Right cardiac atrium (tissue), 5 donors: ENCODE data around the gene TCN2. TPM values are rescaled to one million over a fixed set of nuclear protein-coding genes. Genes with fewer than 3 reads are reported as not detected.
A peak's percentile ranks its signal among the peaks of the same experiment; 100 is the strongest.
"Not testable (repeated sequence)": the region's sequence is repeated elsewhere in the genome, so short reads cannot be mapped to it uniquely, and the experiment has no call there.

Source experiments
- ATAC-seq, 2 donors: fragments of 200-7000 bp; cut with Tn5 transposase; one replicate each; pipeline versions ENCODE4 v1.8.0 to v1.9.1; 2020; ENCODE audit warnings: moderate library complexity in 2 of 2, mild to moderate bottlenecking in 1 of 2
- DNase-seq, 3 donors: peaks; one replicate each; pipeline ENCODE4 v3.0.0-alpha.2; 2020
- H3K27ac ChIP-seq: one replicate; pipeline ENCODE4 v1.5.1; 2013; ENCODE audit warnings: mild to moderate bottlenecking, low read length, control low read depth, moderate library complexity
- H3K27me3 ChIP-seq: one replicate; pipeline ENCODE4 v1.6.1; 2013; ENCODE audit not compliant: control insufficient read depth, insufficient read depth
- H3K4me1 ChIP-seq: one replicate; pipeline ENCODE4 v1.6.1; 2013; ENCODE audit warnings: low read length; ENCODE audit not compliant: control insufficient read depth, insufficient read depth
- H3K4me3 ChIP-seq: one replicate; pipeline ENCODE4 v1.5.1; 2013; ENCODE audit warnings: low read length, control low read depth
- H3K9me3 ChIP-seq: one replicate; pipeline ENCODE4 v1.6.1; 2013; ENCODE audit warnings: low read length; ENCODE audit not compliant: control insufficient read depth
- WGBS: extraction: QIAGEN DNeasy Blood & Tissue Kit; methylation state at CpG from one replicate; pipeline ENCODE4 v1.1.7; 2013; 5-methylcytosine and 5-hydroxymethylcytosine counted together
- intact Hi-C, 4 donors: fragments of 100-400 bp; cut with DNase I; formaldehyde crosslinking; loops; one replicate each; pipeline versions ENCODE4 v1.11.0 to v1.14.0; 2022 to 2023
- polyA plus RNA-seq: library from polyadenylated mRNA; stranded (reverse); fragments of 200-250 nt; gene quantifications from one replicate; pipeline ENCODE4 v1.2.3, GENCODE V29; 2013
- total RNA-seq, 4 donors: library from RNA; stranded (reverse); fragmentation: NEBNext Ultra II Directional; extraction: Animal tissue kit (Norgen Biotek cat#: 25700); gene quantifications; one replicate each; pipeline ENCODE4 v1.2.1, GENCODE V29; 2021
- donor health status: healthy with polysubstance abuse.
- donor health status: DM: no; HTN: yes; CAD: no.
- donor health status: DM: no; HTN: no; CAD: no.
- donor health status: DM: no; HTN: yes; CAD: no; lungs with severe emphysema.
- donor health status: DM: yes; HTN: yes; CAD: no.

Gene TCN2
- total and polyA plus RNA-seq, 5 donors, result 10.9 to 33.4 (median 24.0) TPM

GRCh38 chr22:30668386-30668710 lies 61.4 kb downstream of the TCN2 start:
- ATAC-seq (peak in 1 of 2 donors; percentile 2), DNase-seq (no peak)
- H3K4me1 ChIP-seq, result no peaks in the 10 kb centered on the region
- H3K9me3 ChIP-seq, result no peaks in the 10 kb centered on the region
- WGBS, result 28% methylated on average over 10 of the region's 10 CpGs
- H3K4me3 ChIP-seq, result peak overlapping the region; percentile 62
- intact Hi-C loops, result no loop called here
- H3K27me3 ChIP-seq, result no peaks in the 10 kb centered on the region
- H3K27ac ChIP-seq, result no peak overlapping the region

DNA sequence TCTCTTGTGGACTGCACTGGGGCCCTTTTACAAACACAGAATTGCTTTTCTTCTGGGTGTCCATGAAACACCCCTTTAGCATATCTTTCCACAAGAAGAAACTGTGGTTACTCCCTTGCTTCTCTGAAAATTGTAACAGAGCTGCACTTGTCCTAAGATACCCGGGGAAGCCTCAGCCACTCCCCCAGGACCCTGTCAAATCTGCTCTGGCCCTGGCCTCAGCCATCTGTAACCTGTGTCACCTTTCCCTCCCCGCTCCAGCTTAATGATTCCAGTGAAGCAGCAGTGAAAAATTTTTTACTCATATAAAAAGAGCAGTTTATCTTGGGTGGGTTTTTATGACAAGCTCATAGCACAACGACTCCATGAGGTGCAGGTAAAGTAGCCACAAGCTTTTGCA lies 64.1 kb downstream of the TCN2 start:
- ATAC-seq (no peak), DNase-seq (no peak)
- Histone ChIP-seq H3K27me3 (no peaks in the 10 kb centered on the region), H3K4me3 (no peak overlapping the region), H3K4me1 (no peaks in the 10 kb centered on the region), H3K9me3 (no peaks in the 10 kb centered on the region), H3K27ac (no peak overlapping the region)
- intact Hi-C loops, result no loop called here
- 80% methylated on average over 3 of the region's 3 CpGs for WGBS

GRCh38 chr22:30673136-30673535 lies 66.2 kb downstream of the TCN2 start:
- H3K27me3 ChIP-seq, result no peaks in the 10 kb centered on the region
- no peak for ATAC-seq
- intact Hi-C loops, result no loop called here
- WGBS, result 89% methylated on average over 4 of the region's 4 CpGs
- H3K4me1 ChIP-seq, result no peaks in the 10 kb centered on the region
- no peak overlapping the region for H3K27ac ChIP-seq
- H3K4me3 ChIP-seq, result no peak overlapping the region
- no peaks in the 10 kb centered on the region for H3K9me3 ChIP-seq
- DNase-seq, result no peak

DNA sequence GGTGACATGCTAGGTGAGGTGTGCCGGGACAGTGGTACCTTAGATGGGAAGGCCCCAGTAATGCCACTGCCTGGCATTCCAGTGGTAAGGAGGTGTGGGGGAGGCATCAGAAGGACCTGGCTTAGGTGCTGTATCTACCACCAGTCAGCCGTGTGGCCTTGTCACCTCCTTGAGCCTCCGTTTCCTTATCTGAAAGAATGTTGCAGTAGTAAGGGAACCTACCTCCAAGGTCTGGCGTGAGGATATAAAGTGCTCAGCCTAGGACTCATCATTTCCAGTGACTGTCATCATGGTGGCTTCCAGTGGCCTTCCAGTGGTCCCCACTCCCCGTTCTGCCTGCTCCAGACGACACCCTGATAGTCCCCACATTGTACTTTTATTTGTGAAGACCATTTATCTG lies 67.5 kb downstream of the TCN2 start:
- H3K27me3 ChIP-seq, result no peaks in the 10 kb centered on the region
- no peak overlapping the region for H3K4me3 ChIP-seq
- 85% methylated on average over 6 of the region's 6 CpGs for WGBS
- H3K27ac ChIP-seq, result no peak overlapping the region
- no peaks in the 10 kb centered on the region for H3K4me1 ChIP-seq
- DNase-seq (no peak), ATAC-seq (no peak)
- intact Hi-C loops, result no loop called here
- no peaks in the 10 kb centered on the region for H3K9me3 ChIP-seq

DNA sequence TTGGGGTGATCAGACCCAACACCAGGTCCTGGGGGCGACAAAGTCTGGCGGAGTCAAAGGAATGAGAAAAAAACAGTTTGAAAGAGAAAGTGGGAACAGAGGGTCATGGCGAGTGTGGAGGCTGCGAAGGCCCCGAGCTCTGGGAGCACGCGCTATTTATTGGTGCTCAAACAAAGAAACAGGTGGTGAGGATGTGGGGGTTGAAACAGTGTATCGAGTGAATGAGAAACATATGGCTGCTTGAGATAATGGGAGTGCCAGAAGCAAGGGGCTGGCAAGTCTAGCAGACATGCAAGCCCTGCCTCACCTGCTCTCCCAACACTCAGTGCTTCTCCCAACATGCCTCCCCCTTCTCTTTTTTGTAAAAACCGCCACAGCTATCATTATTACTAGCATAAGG lies 68.5 kb downstream of the TCN2 start:
- no peak for ATAC-seq
- intact Hi-C loops, result no loop called here
- Histone ChIP-seq H3K27ac (no peak overlapping the region), H3K9me3 (no peaks in the 10 kb centered on the region), H3K27me3 (no peaks in the 10 kb centered on the region), H3K4me1 (no peaks in the 10 kb centered on the region), H3K4me3 (no peak overlapping the region)
- DNase-seq, result no peak
- WGBS, result 76% methylated on average over 9 of the region's 9 CpGs

- H3K27ac ChIP-seq, DNase-seq, intact Hi-C loops, ATAC-seq, H3K27me3 ChIP-seq, H3K9me3 ChIP-seq, H3K4me1 ChIP-seq, H3K4me3 ChIP-seq: not testable (repeated sequence)
- 64% methylated on average over 3 of the region's 3 CpGs for WGBS
These were observed 69.6 kb downstream of the TCN2 start for GRCh38 chr22:30676565-30676964.

Other genes starting within 250 kb of the TCN2 start
- gene RNF215, start 219.8 kb upstream of the TCN2 start, total RNA-seq, result 10 to 100 TPM in 3 of 4 donors, 1 to 10 TPM in 1; 8.7 to 17.0 (median 12.7) TPM
- gene RNF215, start 219.8 kb upstream of the TCN2 start, polyA plus RNA-seq, result 5.7 TPM
- 1 to 10 TPM; 2.0 to 5.5 (median 3.5) TPM for gene SEC14L2, start 210.2 kb upstream of the TCN2 start, total RNA-seq
- gene SEC14L2, start 210.2 kb upstream of the TCN2 start, polyA plus RNA-seq, result 1.6 TPM
- 10 to 100 TPM; 15.5 to 29.3 (median 18.6) TPM for gene MTFP1, start 181.4 kb upstream of the TCN2 start, total RNA-seq
- gene MTFP1, start 181.4 kb upstream of the TCN2 start, polyA plus RNA-seq, result 38.9 TPM
- gene SEC14L3, start 135.2 kb upstream of the TCN2 start, total RNA-seq, result not detected
- not detected for gene SEC14L3, start 135.2 kb upstream of the TCN2 start, polyA plus RNA-seq
- gene SEC14L4, start 101.5 kb upstream of the TCN2 start, total RNA-seq, result not detected
- gene SEC14L4, start 101.5 kb upstream of the TCN2 start, polyA plus RNA-seq, result not detected
- gene SEC14L6, start 60.4 kb upstream of the TCN2 start, total RNA-seq, result under 1 TPM; 0.17 to 0.40 (median 0.23) TPM
- 0.20 TPM for gene SEC14L6, start 60.4 kb upstream of the TCN2 start, polyA plus RNA-seq
- under 1 TPM in 3 of 4 donors, not detected in 1; 0.17 to 0.93 (median 0.47) TPM for gene GAL3ST1, start 32.5 kb upstream of the TCN2 start, total RNA-seq
- gene GAL3ST1, start 32.5 kb upstream of the TCN2 start, polyA plus RNA-seq, result 0.75 TPM
- 10 to 100 TPM; 23.7 to 31.9 (median 23.8) TPM for gene PES1, start 15.3 kb upstream of the TCN2 start, total RNA-seq
- 20.1 TPM for gene PES1, start 15.3 kb upstream of the TCN2 start, polyA plus RNA-seq
- 1 to 10 TPM; 2.5 to 4.0 (median 2.9) TPM for gene SLC35E4, start 28.6 kb downstream of the TCN2 start, total RNA-seq
- gene SLC35E4, start 28.6 kb downstream of the TCN2 start, polyA plus RNA-seq, result 2.9 TPM
- gene DUSP18, start 60.7 kb downstream of the TCN2 start, total RNA-seq, result 1 to 10 TPM; 2.5 to 4.4 (median 3.5) TPM
- 2.1 TPM for gene DUSP18, start 60.7 kb downstream of the TCN2 start, polyA plus RNA-seq
- 10 to 100 TPM in 2 of 4 donors, 1 to 10 TPM in 2; 4.1 to 12.3 (median 8.6) TPM for gene OSBP2, start 87.7 kb downstream of the TCN2 start, total RNA-seq
- 7.8 TPM for gene OSBP2, start 87.7 kb downstream of the TCN2 start, polyA plus RNA-seq